IPS-20b (cell line): ENCODE measurements around the gene COQ4.

Experiments used
- H3K27ac ChIP-seq: one replicate; pipeline ENCODE4 v1.5.1; 2013; ENCODE audit warnings: low read length
- H3K27me3 ChIP-seq: 2 replicates; pipeline ENCODE4 v1.6.1; 2013; ENCODE audit warnings: mild to moderate bottlenecking, low read length, inconsistent platforms; ENCODE audit not compliant: insufficient read depth
- H3K36me3 ChIP-seq: 2 replicates; pipeline ENCODE4 v1.6.1; 2013; ENCODE audit warnings: low read depth, mild to moderate bottlenecking, inconsistent platforms, low read length, moderate library complexity; ENCODE audit not compliant: insufficient read depth
- H3K4me1 ChIP-seq: 2 replicates; pipeline ENCODE4 v1.6.1; 2013; ENCODE audit warnings: mild to moderate bottlenecking, control low read depth, inconsistent platforms, low read length, moderate library complexity; ENCODE audit not compliant: insufficient read depth
- H3K4me3 ChIP-seq: 2 replicates; pipeline ENCODE4 v1.5.1; 2013; ENCODE audit warnings: mild to moderate bottlenecking, low read length, inconsistent platforms
- H3K9ac ChIP-seq: 2 replicates; pipeline ENCODE4 v1.6.1; 2013; ENCODE audit warnings: low read depth, mild to moderate bottlenecking, inconsistent platforms, low read length, moderate library complexity
- H3K9me3 ChIP-seq: 2 replicates; pipeline ENCODE4 v1.6.1; 2013; ENCODE audit warnings: mild to moderate bottlenecking, low read depth, low read length, inconsistent platforms; ENCODE audit not compliant: insufficient read depth

The COQ4 gene

DNA sequence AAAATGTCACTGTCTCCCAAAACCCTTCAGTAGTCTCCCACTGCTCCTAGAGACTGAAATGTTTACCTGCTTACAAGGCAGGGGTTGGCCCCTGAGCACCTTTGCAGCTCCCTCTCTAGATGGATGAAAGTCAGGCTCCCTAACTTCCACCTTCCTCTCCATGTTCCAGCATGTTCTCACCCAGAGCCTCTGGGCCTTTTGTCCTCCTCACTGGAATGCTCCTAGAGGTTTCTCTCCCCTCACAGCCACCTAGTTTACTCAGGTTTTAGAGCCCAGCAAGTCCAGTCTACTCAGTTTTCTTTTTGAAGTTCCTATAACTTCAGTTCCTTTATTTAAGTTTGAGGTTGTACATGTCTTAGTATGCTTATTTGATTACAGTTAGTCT lies 47.7 kb downstream of the COQ4 start:
- Histone ChIP-seq H3K4me1 (peaks cover 12% of the 10 kb centered on the region), H3K27ac (no peak overlapping the region), H3K4me3 (peak overlapping the region; percentile 94), H3K27me3 (peaks cover 39% of the 10 kb centered on the region), H3K9me3 (no peaks in the 10 kb centered on the region), H3K9ac (peak overlapping the region; percentile 84; the same call in 1 of the 2 replicates), H3K36me3 (no peaks in the 10 kb centered on the region)

GRCh38 chr9:128370752-128371629 lies 48.4 kb downstream of the COQ4 start, which contains the start of gene URM1:
Gene URM1 (plus strand): TSS chr9:128371374. CDS start chr9:128371381, 7 bp downstream.
- Histone ChIP-seq H3K9me3 (no peaks in the 10 kb centered on the region), H3K4me1 (peaks cover 6% of the 10 kb centered on the region), H3K27ac (no peak within 1 kb of the TSS)

GRCh38 chr9:128371630-128372117 lies 49.0 kb downstream of the COQ4 start:
- Histone ChIP-seq H3K27ac (no peak overlapping the region), H3K4me1 (peaks cover 6% of the 10 kb centered on the region), H3K27me3 (peaks cover 26% of the 10 kb centered on the region), H3K9ac (peak overlapping the region; percentile 84; the same call in 1 of the 2 replicates), H3K9me3 (no peaks in the 10 kb centered on the region), H3K4me3 (peak overlapping the region; percentile 94), H3K36me3 (no peaks in the 10 kb centered on the region)

More at GRCh38 chr9:128370752-128371629, 48.4 kb downstream of the COQ4 start, which contains the start of gene URM1:
- no peaks in the 10 kb centered on the region for H3K36me3 ChIP-seq
- H3K27me3 ChIP-seq = peaks cover 33% of the 10 kb centered on the region
- peak within 1 kb of the TSS; percentile 94 for H3K4me3 ChIP-seq
- H3K9ac ChIP-seq = peak within 1 kb of the TSS; percentile 84; the same call in 1 of the 2 replicates

GRCh38 chr9:128372188-128372641 lies 49.6 kb downstream of the COQ4 start:
- Histone ChIP-seq H3K4me1 (peaks cover 6% of the 10 kb centered on the region), H3K27ac (no peak overlapping the region)

DNA sequence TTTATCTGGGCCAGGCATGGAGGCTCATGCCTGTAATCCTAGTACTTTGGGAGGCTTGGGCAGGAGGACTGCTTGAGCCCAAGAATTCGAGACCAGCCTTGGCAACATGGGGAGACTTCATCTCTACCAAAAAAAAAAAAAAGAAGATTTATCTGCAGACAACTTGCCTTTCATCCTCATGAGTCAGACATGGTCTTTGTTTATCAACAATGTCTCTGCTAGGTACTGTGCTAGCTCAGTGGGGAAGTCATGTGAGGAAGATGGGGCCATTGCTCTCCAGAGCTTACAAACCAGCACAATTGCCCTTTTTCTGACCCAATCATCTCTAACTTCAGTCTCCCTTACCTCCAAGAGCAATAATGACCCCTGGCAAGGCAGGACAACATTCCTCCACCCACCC lies 50.1 kb downstream of the COQ4 start:
- Histone ChIP-seq H3K4me1 (peaks cover 6% of the 10 kb centered on the region), H3K27ac (no peak overlapping the region), H3K9ac (no peak overlapping the region), H3K9me3 (no peaks in the 10 kb centered on the region), H3K36me3 (no peaks in the 10 kb centered on the region), H3K4me3 (no peak overlapping the region), H3K27me3 (peaks cover 15% of the 10 kb centered on the region)

More at GRCh38 chr9:128372188-128372641, 49.6 kb downstream of the COQ4 start:
- peak overlapping the region; percentile 94 for H3K4me3 ChIP-seq
- H3K27me3 ChIP-seq = peaks cover 21% of the 10 kb centered on the region
- peak overlapping the region; percentile 84; the same call in 1 of the 2 replicates for H3K9ac ChIP-seq
- H3K9me3 ChIP-seq = no peaks in the 10 kb centered on the region
- H3K36me3 ChIP-seq = no peaks in the 10 kb centered on the region

DNA sequence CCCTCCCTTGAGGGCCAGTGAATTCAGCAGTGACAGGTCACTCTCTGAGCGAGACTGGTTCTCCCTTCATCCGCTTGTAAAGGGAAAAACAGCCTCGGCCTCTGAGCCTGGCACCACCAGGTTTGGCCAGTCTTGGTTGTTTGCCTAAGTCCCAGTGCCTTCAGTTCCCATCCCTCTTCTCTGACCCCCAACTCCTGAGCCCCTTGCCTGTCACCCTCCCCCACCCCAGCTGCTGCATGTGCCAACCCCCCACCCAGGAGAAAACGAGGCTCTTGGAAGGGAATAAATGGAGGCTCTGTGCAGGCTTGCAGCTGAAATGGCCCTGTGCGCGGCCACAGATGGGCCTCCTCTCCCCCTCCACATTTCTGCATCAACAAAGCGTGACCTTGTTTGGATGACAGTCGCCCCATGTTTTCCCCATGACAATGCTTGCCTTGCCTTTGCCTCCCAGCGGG lies 51.6 kb downstream of the COQ4 start:
- Histone ChIP-seq H3K9me3 (no peaks in the 10 kb centered on the region), H3K4me1 (peaks cover 6% of the 10 kb centered on the region), H3K27me3 (peaks cover 4% of the 10 kb centered on the region), H3K9ac (no peak overlapping the region), H3K4me3 (no peak overlapping the region), H3K36me3 (peaks cover 7% of the 10 kb centered on the region; the same call in 1 of the 2 replicates), H3K27ac (no peak overlapping the region)

DNA sequence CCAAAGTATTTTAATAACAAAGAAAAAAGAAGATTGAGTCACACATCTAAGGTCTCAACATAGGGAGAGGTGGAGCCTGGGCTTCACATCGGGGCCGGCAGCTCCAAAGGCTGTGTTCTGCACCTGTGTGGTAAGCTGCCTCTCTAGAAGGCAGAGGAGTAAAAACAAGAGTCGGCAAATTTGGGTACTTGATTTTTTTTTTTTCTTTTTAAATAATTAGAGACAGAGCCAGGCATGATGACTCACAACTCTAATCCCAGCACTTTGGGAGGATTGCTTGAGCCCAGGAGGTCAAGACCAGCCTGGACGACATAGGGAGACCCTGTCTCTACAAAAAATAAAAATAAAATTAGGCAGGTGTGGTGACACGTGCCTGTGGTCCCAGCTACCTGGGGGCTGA lies 53.2 kb downstream of the COQ4 start:
- Histone ChIP-seq H3K27ac (no peak overlapping the region), H3K9me3 (no peaks in the 10 kb centered on the region), H3K4me1 (peaks cover 6% of the 10 kb centered on the region; the same call in 1 of the 2 replicates), H3K27me3 (peaks cover 8% of the 10 kb centered on the region; the same call in 1 of the 2 replicates), H3K9ac (no peak overlapping the region), H3K4me3 (no peak overlapping the region), H3K36me3 (peaks cover 7% of the 10 kb centered on the region; the same call in 1 of the 2 replicates)

GRCh38 chr9:128382261-128382660 lies 59.6 kb downstream of the COQ4 start:
- H3K9ac ChIP-seq = peak overlapping the region; percentile 20; the same call in 1 of the 2 replicates
- no peak overlapping the region for H3K27ac ChIP-seq
- peaks cover 11% of the 10 kb centered on the region; the same call in 1 of the 2 replicates for H3K36me3 ChIP-seq
- H3K4me3 ChIP-seq = peak overlapping the region; percentile 55
- no peaks in the 10 kb centered on the region for H3K9me3 ChIP-seq
- H3K4me1 ChIP-seq = peaks cover 39% of the 10 kb centered on the region
- H3K27me3 ChIP-seq = peaks cover 69% of the 10 kb centered on the region

- H3K27me3 ChIP-seq = peaks cover 78% of the 10 kb centered on the region
- H3K4me1 ChIP-seq = peaks cover 39% of the 10 kb centered on the region
- no peaks in the 10 kb centered on the region for H3K9me3 ChIP-seq
- H3K9ac ChIP-seq = peak overlapping the region; percentile 21; the same call in 1 of the 2 replicates
- no peak overlapping the region for H3K27ac ChIP-seq
- H3K36me3 ChIP-seq = peaks cover 20% of the 10 kb centered on the region
- H3K4me3 ChIP-seq = peak overlapping the region; percentile 55
Measured at GRCh38 chr9:128383007-128383753, 60.5 kb downstream of the COQ4 start.
